HEK293 (cell line): Measurements from ENCODE around the gene TSHZ2.
A peak's percentile ranks its signal among the peaks of the same experiment; 100 is the strongest.

ENCODE experiments used
- CTCF ChIA-PET: fragments of 350-600 bp; formaldehyde crosslinking; extraction: SDS; loops from one replicate; lab custom pipeline; 2021; ENCODE audit warnings: antibody characterized with exemption; lab: Yijun Ruan, JAX
- POLR2A ChIA-PET: fragments of 300-600 bp; formaldehyde crosslinking; extraction: SDS; loops from one replicate; lab custom pipeline; 2020; ENCODE audit warnings: antibody characterized with exemption, inconsistent platforms; lab: Yijun Ruan, JAX
- H3K27ac ChIP-seq: fragments of 200-500 bp; sonication (Bioruptor generic); 2 replicates; pipeline ENCODE4 v1.5.1; 2014; ENCODE audit warnings: low read depth, low read length, control low read depth, inconsistent platforms; ENCODE audit errors: extremely low read depth
- H3K36me3 ChIP-seq, 2 experiments: fragments of 200-500 bp in 1 of 2; sonication (Bioruptor generic) in 1 of 2; 1 replicate in 1 of 2; 2 replicates in 1 of 2; pipeline ENCODE4 v1.5.1; 2014 to 2017; ENCODE audit warnings: inconsistent platforms in 2 of 2, low read length in 2 of 2; ENCODE audit not compliant: control insufficient read depth in 2 of 2, insufficient read depth in 1 of 2
- H3K4me1 ChIP-seq: fragments of 200-500 bp; sonication (Bioruptor generic); 2 replicates; pipeline ENCODE4 v1.5.1; 2014; ENCODE audit warnings: mild to moderate bottlenecking, low read length, inconsistent platforms; ENCODE audit not compliant: control insufficient read depth, insufficient read depth
- H3K4me3 ChIP-seq: 2 replicates; pipeline ENCODE4 v1.5.1; 2011; ENCODE audit warnings: low read depth, mild to moderate bottlenecking, control low read depth, low read length, moderate library complexity
- H3K9me3 ChIP-seq: fragments of 200-500 bp; sonication (Bioruptor generic); 2 replicates; pipeline ENCODE4 v1.5.1; 2014; ENCODE audit warnings: low read depth, low read length, inconsistent platforms; ENCODE audit not compliant: control insufficient read depth, insufficient read depth
- FEZF1 ChIP-seq: fragments of 450-650 bp; formaldehyde crosslinking; IDR thresholded peaks from 2 replicates; pipeline ENCODE4 v1.5.1; 2016; ENCODE audit warnings: missing biosample characterization, missing genetic modification characterization
- KLF8 ChIP-seq: fragments of 450-650 bp; formaldehyde crosslinking; IDR thresholded peaks from 2 replicates; pipeline ENCODE4 v1.5.1; 2016; ENCODE audit warnings: missing biosample characterization, missing genetic modification characterization
- OSR2 ChIP-seq: fragments of 450-650 bp; formaldehyde crosslinking; IDR thresholded peaks from 2 replicates; pipeline ENCODE4 v1.5.1; 2016; ENCODE audit warnings: missing biosample characterization, missing genetic modification characterization
- TRIM28 ChIP-seq: IDR thresholded peaks from 2 replicates; pipeline ENCODE4 v1.6.1; 2011; ENCODE audit warnings: low read length, control low read depth, borderline replicate concordance
- ZBTB17 ChIP-seq: fragments of 450-650 bp; formaldehyde crosslinking; IDR thresholded peaks from 2 replicates; pipeline ENCODE4 v1.5.1; 2016; ENCODE audit warnings: missing biosample characterization, missing genetic modification characterization
- ZFP69B ChIP-seq: fragments of 450-650 bp; formaldehyde crosslinking; IDR thresholded peaks from 2 replicates; pipeline ENCODE4 v1.5.1; 2016; ENCODE audit warnings: missing biosample characterization, missing genetic modification characterization
- ZNF146 ChIP-seq: fragments of 450-650 bp; formaldehyde crosslinking; IDR thresholded peaks from 2 replicates; pipeline ENCODE4 v1.5.1; 2016; ENCODE audit warnings: missing biosample characterization, missing genetic modification characterization
- ZNF175 ChIP-seq: fragments of 450-650 bp; formaldehyde crosslinking; IDR thresholded peaks from 2 replicates; pipeline ENCODE4 v1.5.1; 2016; ENCODE audit warnings: missing biosample characterization, missing genetic modification characterization
- ZNF2 ChIP-seq: fragments of 450-650 bp; formaldehyde crosslinking; IDR thresholded peaks from 2 replicates; pipeline ENCODE4 v1.5.1; 2016; ENCODE audit warnings: missing biosample characterization, missing genetic modification characterization
- ZNF223 ChIP-seq: fragments of 450-650 bp; formaldehyde crosslinking; IDR thresholded peaks from 2 replicates; pipeline ENCODE4 v1.5.1; 2016; ENCODE audit warnings: missing biosample characterization, missing genetic modification characterization
- ZNF366 ChIP-seq: fragments of 450-650 bp; formaldehyde crosslinking; conservative IDR thresholded peaks from 2 replicates; pipeline ENCODE4 v1.5.1; 2016; ENCODE audit warnings: missing biosample characterization, missing genetic modification characterization
- ZNF416 ChIP-seq: fragments of 450-650 bp; formaldehyde crosslinking; IDR thresholded peaks from 2 replicates; pipeline ENCODE4 v1.5.1; 2016; ENCODE audit warnings: missing biosample characterization, missing genetic modification characterization
- ZNF426 ChIP-seq: fragments of 450-650 bp; formaldehyde crosslinking; IDR thresholded peaks from 2 replicates; pipeline ENCODE4 v1.5.1; 2017; ENCODE audit warnings: missing biosample characterization, missing genetic modification characterization, mild to moderate bottlenecking, inconsistent platforms, moderate library complexity
- ZNF610 ChIP-seq: fragments of 450-650 bp; formaldehyde crosslinking; IDR thresholded peaks from 2 replicates; pipeline ENCODE4 v1.5.1; 2016; ENCODE audit warnings: missing biosample characterization, missing genetic modification characterization, borderline replicate concordance
- ZNF626 ChIP-seq: fragments of 450-650 bp; sonication (Bioruptor Pico); formaldehyde crosslinking; IDR thresholded peaks from 2 replicates; pipeline ENCODE4 v1.5.1; 2018; ENCODE audit warnings: missing biosample characterization, missing genetic modification characterization, inconsistent platforms
- ZNF670 ChIP-seq: fragments of 450-650 bp; formaldehyde crosslinking; IDR thresholded peaks from 2 replicates; pipeline ENCODE4 v1.5.1; 2016; ENCODE audit warnings: missing biosample characterization, missing genetic modification characterization, low read depth
- ZNF701 ChIP-seq: fragments of 450-650 bp; formaldehyde crosslinking; IDR thresholded peaks from 2 replicates; pipeline ENCODE4 v1.5.1; 2016; ENCODE audit warnings: missing biosample characterization, missing genetic modification characterization
- ZNF707 ChIP-seq: fragments of 450-650 bp; formaldehyde crosslinking; IDR thresholded peaks from 2 replicates; pipeline ENCODE4 v1.5.1; 2016; ENCODE audit warnings: missing biosample characterization, missing genetic modification characterization
- ZNF747 ChIP-seq: fragments of 450-650 bp; formaldehyde crosslinking; IDR thresholded peaks from 2 replicates; pipeline ENCODE4 v1.5.1; 2016; ENCODE audit warnings: missing biosample characterization, missing genetic modification characterization
- ZNF791 ChIP-seq: fragments of 450-650 bp; formaldehyde crosslinking; IDR thresholded peaks from 2 replicates; pipeline ENCODE4 v1.5.1; 2016; ENCODE audit warnings: missing biosample characterization, missing genetic modification characterization
- TF ChIP-seq, protein P1 (sequence below): fragments of 450-650 bp; formaldehyde crosslinking; IDR thresholded peaks from 2 replicates; pipeline ENCODE4 v1.5.1; 2016; ENCODE audit warnings: missing biosample characterization, missing genetic modification characterization
- TF ChIP-seq, protein P2 (sequence below): fragments of 450-650 bp; formaldehyde crosslinking; IDR thresholded peaks from 2 replicates; pipeline ENCODE4 v1.5.1; 2016; ENCODE audit warnings: missing biosample characterization, missing genetic modification characterization
- TF ChIP-seq, protein P3 (sequence below): sonication (generic); formaldehyde crosslinking; IDR thresholded peaks from 2 replicates; pipeline ENCODE4 v1.8.1; 2022; ENCODE audit warnings: mild to moderate bottlenecking, moderate library complexity, missing genetic modification reagents
- TF ChIP-seq, protein P4 (sequence below): fragments of 450-650 bp; formaldehyde crosslinking; IDR thresholded peaks from 2 replicates; pipeline ENCODE4 v1.5.1; 2016; ENCODE audit warnings: missing biosample characterization, missing genetic modification characterization
- TF ChIP-seq, protein P5 (sequence below): fragments of 450-650 bp; formaldehyde crosslinking; IDR thresholded peaks from 2 replicates; pipeline ENCODE4 v1.5.1; 2016; ENCODE audit warnings: missing biosample characterization, missing genetic modification characterization

TSHZ2 gene, protein sequence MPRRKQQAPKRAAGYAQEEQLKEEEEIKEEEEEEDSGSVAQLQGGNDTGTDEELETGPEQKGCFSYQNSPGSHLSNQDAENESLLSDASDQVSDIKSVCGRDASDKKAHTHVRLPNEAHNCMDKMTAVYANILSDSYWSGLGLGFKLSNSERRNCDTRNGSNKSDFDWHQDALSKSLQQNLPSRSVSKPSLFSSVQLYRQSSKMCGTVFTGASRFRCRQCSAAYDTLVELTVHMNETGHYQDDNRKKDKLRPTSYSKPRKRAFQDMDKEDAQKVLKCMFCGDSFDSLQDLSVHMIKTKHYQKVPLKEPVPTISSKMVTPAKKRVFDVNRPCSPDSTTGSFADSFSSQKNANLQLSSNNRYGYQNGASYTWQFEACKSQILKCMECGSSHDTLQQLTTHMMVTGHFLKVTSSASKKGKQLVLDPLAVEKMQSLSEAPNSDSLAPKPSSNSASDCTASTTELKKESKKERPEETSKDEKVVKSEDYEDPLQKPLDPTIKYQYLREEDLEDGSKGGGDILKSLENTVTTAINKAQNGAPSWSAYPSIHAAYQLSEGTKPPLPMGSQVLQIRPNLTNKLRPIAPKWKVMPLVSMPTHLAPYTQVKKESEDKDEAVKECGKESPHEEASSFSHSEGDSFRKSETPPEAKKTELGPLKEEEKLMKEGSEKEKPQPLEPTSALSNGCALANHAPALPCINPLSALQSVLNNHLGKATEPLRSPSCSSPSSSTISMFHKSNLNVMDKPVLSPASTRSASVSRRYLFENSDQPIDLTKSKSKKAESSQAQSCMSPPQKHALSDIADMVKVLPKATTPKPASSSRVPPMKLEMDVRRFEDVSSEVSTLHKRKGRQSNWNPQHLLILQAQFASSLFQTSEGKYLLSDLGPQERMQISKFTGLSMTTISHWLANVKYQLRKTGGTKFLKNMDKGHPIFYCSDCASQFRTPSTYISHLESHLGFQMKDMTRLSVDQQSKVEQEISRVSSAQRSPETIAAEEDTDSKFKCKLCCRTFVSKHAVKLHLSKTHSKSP (N-terminal part only)

DNA sequence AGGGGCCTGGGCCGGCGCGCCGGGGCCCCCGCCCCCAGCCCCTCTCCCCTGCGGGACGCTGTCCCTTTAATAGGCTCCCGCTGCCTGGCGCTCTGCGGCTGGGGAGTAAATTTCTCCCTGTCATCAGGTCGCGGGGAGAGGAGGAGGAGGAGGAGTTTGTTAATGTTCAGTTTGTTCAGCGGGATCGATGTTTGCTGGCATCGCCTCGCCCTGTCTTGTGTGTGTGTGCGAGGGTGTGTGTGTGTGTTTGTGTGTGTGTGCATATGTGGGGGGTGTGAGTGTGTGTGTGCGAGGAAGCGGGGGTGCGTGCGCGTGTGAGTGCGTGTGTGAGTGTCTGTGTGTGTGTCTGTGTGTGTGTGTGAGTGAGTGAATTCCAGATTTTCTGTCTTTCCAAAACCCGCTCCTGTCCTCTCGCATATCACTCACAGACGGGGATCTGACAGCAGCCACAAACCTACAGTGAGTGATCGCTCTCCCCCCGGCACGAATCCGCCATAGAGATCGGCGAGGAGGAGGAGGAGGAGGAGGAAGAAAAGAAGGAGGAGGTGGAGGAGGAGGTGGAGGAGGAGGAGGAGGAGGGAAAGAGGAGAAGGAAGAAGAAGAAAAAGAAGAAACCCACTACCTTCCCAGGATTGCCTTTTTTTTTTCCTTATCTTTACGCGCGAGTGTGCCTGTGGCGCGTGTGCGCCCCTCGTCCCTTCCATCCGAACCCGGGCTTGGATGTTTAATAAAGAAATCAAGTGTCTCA is at the start of gene TSHZ2:
Gene TSHZ2, plus strand, starts transcription at position 169 of the 748 bp plus-strand sequence. CDS start 936 bp downstream, outside the sequence.
- no peaks in the 10 kb centered on the region for H3K9me3 ChIP-seq
- CTCF ChIA-PET: no interaction called here
- peaks cover 13% of the 10 kb centered on the region; the same call in 1 of the 2 replicates for H3K4me1 ChIP-seq
- POLR2A ChIA-PET: no interaction called here
- peak within 1 kb of the TSS; percentile 57; the same call in 1 of the 2 replicates for H3K27ac ChIP-seq
- no peaks in the 10 kb centered on the region for H3K36me3 ChIP-seq
- peak within 1 kb of the TSS; percentile 56 for H3K4me3 ChIP-seq
- no peak; the same call in 1 of the 2 replicates for TF ChIP-seq ZNF670 (tag by site-specific recombination)
- peak; percentile 85 for TF ChIP-seq FEZF1 (tag by site-specific recombination)
- TF ChIP-seq ZNF175 (tag by site-specific recombination): no peak
- no peak; the same call in 1 of the 2 replicates for TF ChIP-seq ZNF701
- no peak for TF ChIP-seq ZNF626
- peak; percentile 98 for TF ChIP-seq ZNF2 (tag by site-specific recombination)
- TF ChIP-seq ZNF426 (tag by site-specific recombination): no peak
- TF ChIP-seq ZNF366 (tag by site-specific recombination): peak; percentile 96
- peak; percentile 89 for TF ChIP-seq ZNF610
- TF ChIP-seq, protein P1, sequence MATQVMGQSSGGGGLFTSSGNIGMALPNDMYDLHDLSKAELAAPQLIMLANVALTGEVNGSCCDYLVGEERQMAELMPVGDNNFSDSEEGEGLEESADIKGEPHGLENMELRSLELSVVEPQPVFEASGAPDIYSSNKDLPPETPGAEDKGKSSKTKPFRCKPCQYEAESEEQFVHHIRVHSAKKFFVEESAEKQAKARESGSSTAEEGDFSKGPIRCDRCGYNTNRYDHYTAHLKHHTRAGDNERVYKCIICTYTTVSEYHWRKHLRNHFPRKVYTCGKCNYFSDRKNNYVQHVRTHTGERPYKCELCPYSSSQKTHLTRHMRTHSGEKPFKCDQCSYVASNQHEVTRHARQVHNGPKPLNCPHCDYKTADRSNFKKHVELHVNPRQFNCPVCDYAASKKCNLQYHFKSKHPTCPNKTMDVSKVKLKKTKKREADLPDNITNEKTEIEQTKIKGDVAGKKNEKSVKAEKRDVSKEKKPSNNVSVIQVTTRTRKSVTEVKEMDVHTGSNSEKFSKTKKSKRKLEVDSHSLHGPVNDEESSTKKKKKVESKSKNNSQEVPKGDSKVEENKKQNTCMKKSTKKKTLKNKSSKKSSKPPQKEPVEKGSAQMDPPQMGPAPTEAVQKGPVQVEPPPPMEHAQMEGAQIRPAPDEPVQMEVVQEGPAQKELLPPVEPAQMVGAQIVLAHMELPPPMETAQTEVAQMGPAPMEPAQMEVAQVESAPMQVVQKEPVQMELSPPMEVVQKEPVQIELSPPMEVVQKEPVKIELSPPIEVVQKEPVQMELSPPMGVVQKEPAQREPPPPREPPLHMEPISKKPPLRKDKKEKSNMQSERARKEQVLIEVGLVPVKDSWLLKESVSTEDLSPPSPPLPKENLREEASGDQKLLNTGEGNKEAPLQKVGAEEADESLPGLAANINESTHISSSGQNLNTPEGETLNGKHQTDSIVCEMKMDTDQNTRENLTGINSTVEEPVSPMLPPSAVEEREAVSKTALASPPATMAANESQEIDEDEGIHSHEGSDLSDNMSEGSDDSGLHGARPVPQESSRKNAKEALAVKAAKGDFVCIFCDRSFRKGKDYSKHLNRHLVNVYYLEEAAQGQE (tag by site-specific recombination): no peak
- peak; percentile 43; the same call in 1 of the 2 replicates for TF ChIP-seq ZNF791 (tag by site-specific recombination)
- peak; percentile 81 for TF ChIP-seq KLF8
- TF ChIP-seq, protein P2, sequence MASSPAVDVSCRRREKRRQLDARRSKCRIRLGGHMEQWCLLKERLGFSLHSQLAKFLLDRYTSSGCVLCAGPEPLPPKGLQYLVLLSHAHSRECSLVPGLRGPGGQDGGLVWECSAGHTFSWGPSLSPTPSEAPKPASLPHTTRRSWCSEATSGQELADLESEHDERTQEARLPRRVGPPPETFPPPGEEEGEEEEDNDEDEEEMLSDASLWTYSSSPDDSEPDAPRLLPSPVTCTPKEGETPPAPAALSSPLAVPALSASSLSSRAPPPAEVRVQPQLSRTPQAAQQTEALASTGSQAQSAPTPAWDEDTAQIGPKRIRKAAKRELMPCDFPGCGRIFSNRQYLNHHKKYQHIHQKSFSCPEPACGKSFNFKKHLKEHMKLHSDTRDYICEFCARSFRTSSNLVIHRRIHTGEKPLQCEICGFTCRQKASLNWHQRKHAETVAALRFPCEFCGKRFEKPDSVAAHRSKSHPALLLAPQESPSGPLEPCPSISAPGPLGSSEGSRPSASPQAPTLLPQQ (tag by site-specific recombination): peak; percentile 89
- TF ChIP-seq ZNF747 (tag by site-specific recombination): no peak
- TF ChIP-seq ZNF416 (tag by site-specific recombination): 0 out of 2 replicates have a peak, but pooled peaks have one; percentile 37
- TF ChIP-seq, protein P3, sequence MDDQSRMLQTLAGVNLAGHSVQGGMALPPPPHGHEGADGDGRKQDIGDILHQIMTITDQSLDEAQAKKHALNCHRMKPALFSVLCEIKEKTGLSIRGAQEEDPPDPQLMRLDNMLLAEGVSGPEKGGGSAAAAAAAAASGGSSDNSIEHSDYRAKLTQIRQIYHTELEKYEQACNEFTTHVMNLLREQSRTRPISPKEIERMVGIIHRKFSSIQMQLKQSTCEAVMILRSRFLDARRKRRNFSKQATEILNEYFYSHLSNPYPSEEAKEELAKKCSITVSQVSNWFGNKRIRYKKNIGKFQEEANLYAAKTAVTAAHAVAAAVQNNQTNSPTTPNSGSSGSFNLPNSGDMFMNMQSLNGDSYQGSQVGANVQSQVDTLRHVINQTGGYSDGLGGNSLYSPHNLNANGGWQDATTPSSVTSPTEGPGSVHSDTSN (CRISPR knock-in tag): no peak
- TF ChIP-seq, protein P4, sequence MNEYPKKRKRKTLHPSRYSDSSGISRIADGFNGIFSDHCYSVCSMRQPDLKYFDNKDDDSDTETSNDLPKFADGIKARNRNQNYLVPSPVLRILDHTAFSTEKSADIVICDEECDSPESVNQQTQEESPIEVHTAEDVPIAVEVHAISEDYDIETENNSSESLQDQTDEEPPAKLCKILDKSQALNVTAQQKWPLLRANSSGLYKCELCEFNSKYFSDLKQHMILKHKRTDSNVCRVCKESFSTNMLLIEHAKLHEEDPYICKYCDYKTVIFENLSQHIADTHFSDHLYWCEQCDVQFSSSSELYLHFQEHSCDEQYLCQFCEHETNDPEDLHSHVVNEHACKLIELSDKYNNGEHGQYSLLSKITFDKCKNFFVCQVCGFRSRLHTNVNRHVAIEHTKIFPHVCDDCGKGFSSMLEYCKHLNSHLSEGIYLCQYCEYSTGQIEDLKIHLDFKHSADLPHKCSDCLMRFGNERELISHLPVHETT (tag by site-specific recombination): peak; percentile 79; the same call in 1 of the 2 replicates
- TF ChIP-seq ZNF146 (tag by site-specific recombination): peak; percentile 56; the same call in 1 of the 2 replicates
- TF ChIP-seq, protein P5, sequence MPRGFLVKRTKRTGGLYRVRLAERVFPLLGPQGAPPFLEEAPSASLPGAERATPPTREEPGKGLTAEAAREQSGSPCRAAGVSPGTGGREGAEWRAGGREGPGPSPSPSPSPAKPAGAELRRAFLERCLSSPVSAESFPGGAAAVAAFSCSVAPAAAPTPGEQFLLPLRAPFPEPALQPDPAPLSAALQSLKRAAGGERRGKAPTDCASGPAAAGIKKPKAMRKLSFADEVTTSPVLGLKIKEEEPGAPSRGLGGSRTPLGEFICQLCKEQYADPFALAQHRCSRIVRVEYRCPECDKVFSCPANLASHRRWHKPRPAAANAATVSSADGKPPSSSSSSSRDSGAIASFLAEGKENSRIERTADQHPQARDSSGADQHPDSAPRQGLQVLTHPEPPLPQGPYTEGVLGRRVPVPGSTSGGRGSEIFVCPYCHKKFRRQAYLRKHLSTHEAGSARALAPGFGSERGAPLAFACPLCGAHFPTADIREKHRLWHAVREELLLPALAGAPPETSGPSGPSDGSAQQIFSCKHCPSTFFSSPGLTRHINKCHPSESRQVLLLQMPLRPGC (tag by site-specific recombination): peak; percentile 76
- no peak for TF ChIP-seq ZNF223 (tag by site-specific recombination)
- TF ChIP-seq TRIM28: no peak
- peak; percentile 100 for TF ChIP-seq ZBTB17 (tag by site-specific recombination)
- peak; percentile 61; the same call in 1 of the 2 replicates for TF ChIP-seq ZNF707
- TF ChIP-seq OSR2 (tag by site-specific recombination): peak; percentile 52; the same call in 1 of the 2 replicates
- TF ChIP-seq ZFP69B (tag by site-specific recombination): peak; percentile 95
